HG03439 (cell line): Measurements from ENCODE around the gene LEPR.
"Not testable (repeated sequence)": the region's sequence is repeated elsewhere in the genome, so short reads cannot be mapped to it uniquely, and the experiment has no call there.

ENCODE experiments used
- ATAC-seq: cut with Tn5 transposase; IDR thresholded peaks from one replicate; pipeline ENCODE4 v1.9.1; 2021; ENCODE audit warnings: mild to moderate bottlenecking, moderate library complexity; ENCODE audit not compliant: unreplicated experiment

The LEPR gene

GRCh38 chr1:65420590-65421350 lies at the start of gene LEPR, which contains the start of gene LEPROT:
LEPR (plus strand) TSS chr1:65420668; CDS start chr1:65565566, 144,898 bp downstream.
LEPROT (plus strand) TSS chr1:65420668; CDS start chr1:65420725, 57 bp downstream.
- peak; percentile 64 for ATAC-seq

- no peak for ATAC-seq
Observed at GRCh38 chr1:65371544-65371943, 48.9 kb upstream of the LEPR start.

- no peak for ATAC-seq
Observed at GRCh38 chr1:65372557-65372956, 47.9 kb upstream of the LEPR start.

GRCh38 chr1:65377496-65378246 lies 42.8 kb upstream of the LEPR start:
- ATAC-seq = no peak

GRCh38 chr1:65378247-65378946 lies 42.1 kb upstream of the LEPR start:
- no peak for ATAC-seq

- not testable (repeated sequence) for ATAC-seq
Observed at GRCh38 chr1:65384426-65384825, 36.0 kb upstream of the LEPR start.

GRCh38 chr1:65386439-65386838 lies 34.0 kb upstream of the LEPR start:
- no peak for ATAC-seq

GRCh38 chr1:65387821-65388220 lies 32.6 kb upstream of the LEPR start:
- ATAC-seq = no peak

GRCh38 chr1:65388908-65389695 lies 31.4 kb upstream of the LEPR start:
- ATAC-seq = no peak

- ATAC-seq = no peak
Observed at GRCh38 chr1:65392497-65392896, 28.0 kb upstream of the LEPR start.

GRCh38 chr1:65393347-65393746 lies 27.1 kb upstream of the LEPR start:
- peak; percentile 99 for ATAC-seq

- no peak for ATAC-seq
Observed at GRCh38 chr1:65393928-65394327, 26.5 kb upstream of the LEPR start.

- no peak for ATAC-seq
Observed at GRCh38 chr1:65395887-65396612, 24.4 kb upstream of the LEPR start.

- no peak for ATAC-seq
Observed at GRCh38 chr1:65398083-65398482, 22.4 kb upstream of the LEPR start.

GRCh38 chr1:65399003-65399402 lies 21.5 kb upstream of the LEPR start:
- no peak for ATAC-seq

GRCh38 chr1:65401612-65402011 lies 18.9 kb upstream of the LEPR start:
- no peak for ATAC-seq

GRCh38 chr1:65404941-65405340 lies 15.5 kb upstream of the LEPR start:
- ATAC-seq = no peak

- ATAC-seq = no peak
Observed at GRCh38 chr1:65407877-65408276, 12.6 kb upstream of the LEPR start.

GRCh38 chr1:65409314-65409713 lies 11.2 kb upstream of the LEPR start:
- no peak for ATAC-seq

GRCh38 chr1:65409816-65410326 lies 10.6 kb upstream of the LEPR start:
- ATAC-seq = no peak
